ENCODE results near the gene GCNT2.
"Not testable (repeated sequence)": the region's sequence is repeated elsewhere in the genome, so short reads cannot be mapped to it uniquely, and the experiment has no call there.

GCNT2 gene

DNA sequence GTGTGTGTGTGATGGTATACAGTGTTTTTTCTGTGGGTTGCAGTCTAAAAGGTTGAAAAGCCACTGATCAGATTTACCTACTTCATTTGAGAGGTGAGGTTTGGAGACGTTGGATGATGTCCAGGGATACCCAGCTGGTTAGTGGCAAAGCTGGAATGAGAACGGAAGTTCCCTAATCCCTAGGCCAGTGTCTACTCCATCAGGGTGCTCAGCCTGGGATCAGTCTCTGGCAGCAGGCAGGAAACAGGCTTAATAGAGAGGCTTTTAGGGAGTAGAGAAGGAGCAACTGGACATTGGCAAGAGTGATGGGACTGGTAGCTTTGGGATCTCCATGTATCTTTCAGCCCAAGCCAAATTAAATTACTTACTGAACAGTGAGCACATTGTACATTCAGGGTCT lies 92.6 kb downstream of the GCNT2 start:
- DNase-seq: no peak

GRCh38 chr6:10615675-10616074 lies 94.5 kb downstream of the GCNT2 start:
- DNase-seq: no peak

GRCh38 chr6:10616266-10616665 lies 95.1 kb downstream of the GCNT2 start:
- DNase-seq: not testable (repeated sequence)

- DNase-seq: no peak
These were observed 96.0 kb downstream of the GCNT2 start for GRCh38 chr6:10617008-10617696.

- DNase-seq: no peak
These were observed 97.3 kb downstream of the GCNT2 start for GRCh38 chr6:10618409-10618808.

- no peak for DNase-seq
These were observed 100.1 kb downstream of the GCNT2 start for GRCh38 chr6:10621213-10621612.

DNA sequence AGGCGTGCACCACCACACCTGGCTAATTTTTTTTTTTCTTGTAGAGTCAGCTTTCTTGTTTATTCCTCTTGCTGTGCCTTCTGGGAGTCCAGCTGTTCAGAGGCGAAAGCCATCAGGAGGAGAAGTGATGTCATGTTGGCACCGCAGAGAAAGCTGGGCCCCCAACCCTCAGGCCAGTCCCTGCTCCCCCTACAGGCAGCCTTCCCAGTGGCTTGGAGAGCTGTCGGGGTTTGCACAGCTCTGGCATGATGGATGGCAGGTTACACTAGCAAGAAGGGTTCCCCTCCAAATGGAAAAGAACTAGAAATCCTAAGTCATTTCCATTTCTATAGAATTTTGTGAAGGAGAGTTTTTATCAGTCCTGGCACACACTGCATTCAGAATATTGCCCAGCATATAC lies 100.7 kb downstream of the GCNT2 start:
- no peak for DNase-seq

GRCh38 chr6:10624836-10625235 lies 103.7 kb downstream of the GCNT2 start:
- no peak for DNase-seq

DNA sequence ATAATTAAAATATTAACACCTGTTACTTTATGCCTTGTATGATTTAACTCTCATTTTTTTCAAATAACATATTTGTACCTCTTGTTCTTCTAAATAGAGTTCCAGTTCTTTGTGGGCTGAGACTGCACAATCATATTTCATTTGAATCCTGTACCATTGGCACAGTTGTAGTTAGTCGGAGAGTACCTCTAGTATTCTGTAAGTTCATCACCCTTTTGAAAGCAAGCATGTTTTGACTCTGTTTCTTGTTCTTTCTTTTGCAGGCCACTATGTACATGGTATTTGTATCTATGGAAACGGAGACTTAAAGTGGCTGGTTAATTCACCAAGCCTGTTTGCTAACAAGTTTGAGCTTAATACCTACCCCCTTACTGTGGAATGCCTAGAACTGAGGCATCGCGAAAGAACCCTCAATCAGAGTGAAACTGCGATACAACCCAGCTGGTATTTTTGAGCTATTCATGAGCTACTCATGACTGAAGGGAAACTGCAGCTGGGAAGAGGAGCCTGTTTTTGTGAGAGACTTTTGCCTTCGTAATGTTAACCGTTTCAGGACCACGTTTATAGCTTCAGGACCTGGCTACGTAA lies 105.1 kb downstream of the GCNT2 start:
- DNase-seq: no peak

GRCh38 chr6:10627800-10628199 lies 106.6 kb downstream of the GCNT2 start:
- DNase-seq: no peak

GRCh38 chr6:10630178-10630577 lies 109.0 kb downstream of the GCNT2 start:
- no peak for DNase-seq

- no peak for DNase-seq
These were observed 112.1 kb downstream of the GCNT2 start for GRCh38 chr6:10633216-10633615.

DNA sequence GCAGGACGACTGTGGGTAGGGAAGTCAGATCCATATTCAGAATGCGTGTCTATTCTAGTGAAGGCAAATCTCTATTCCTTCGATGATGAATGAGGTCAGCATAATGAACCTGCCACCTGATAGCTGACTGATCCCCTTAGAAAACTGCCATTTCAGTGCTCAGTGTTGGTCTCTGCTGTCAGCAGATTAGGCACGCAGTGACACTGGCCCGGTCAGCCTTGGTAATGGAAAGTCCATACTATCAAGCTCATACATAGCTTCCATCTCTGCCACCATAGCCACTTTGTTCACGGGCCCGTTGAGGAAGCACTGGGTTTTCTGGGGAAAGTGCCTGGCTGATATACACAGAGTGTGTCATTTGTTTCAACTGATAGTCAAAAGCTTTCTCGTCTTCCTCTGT lies 119.3 kb downstream of the GCNT2 start:
- DNase-seq: no peak

GRCh38 chr6:10641528-10641927 lies 120.4 kb downstream of the GCNT2 start:
- DNase-seq: no peak

- DNase-seq: no peak
These were observed 122.1 kb downstream of the GCNT2 start for GRCh38 chr6:10643201-10643651.

GRCh38 chr6:10644225-10644624 lies 123.1 kb downstream of the GCNT2 start:
- no peak for DNase-seq

GRCh38 chr6:10655508-10656055 lies 134.4 kb downstream of the GCNT2 start:
- DNase-seq: no peak

GRCh38 chr6:10658910-10659698 lies 138.0 kb downstream of the GCNT2 start:
- no peak for DNase-seq

GRCh38 chr6:10659699-10660348 lies 138.7 kb downstream of the GCNT2 start:
- no peak for DNase-seq

DNA sequence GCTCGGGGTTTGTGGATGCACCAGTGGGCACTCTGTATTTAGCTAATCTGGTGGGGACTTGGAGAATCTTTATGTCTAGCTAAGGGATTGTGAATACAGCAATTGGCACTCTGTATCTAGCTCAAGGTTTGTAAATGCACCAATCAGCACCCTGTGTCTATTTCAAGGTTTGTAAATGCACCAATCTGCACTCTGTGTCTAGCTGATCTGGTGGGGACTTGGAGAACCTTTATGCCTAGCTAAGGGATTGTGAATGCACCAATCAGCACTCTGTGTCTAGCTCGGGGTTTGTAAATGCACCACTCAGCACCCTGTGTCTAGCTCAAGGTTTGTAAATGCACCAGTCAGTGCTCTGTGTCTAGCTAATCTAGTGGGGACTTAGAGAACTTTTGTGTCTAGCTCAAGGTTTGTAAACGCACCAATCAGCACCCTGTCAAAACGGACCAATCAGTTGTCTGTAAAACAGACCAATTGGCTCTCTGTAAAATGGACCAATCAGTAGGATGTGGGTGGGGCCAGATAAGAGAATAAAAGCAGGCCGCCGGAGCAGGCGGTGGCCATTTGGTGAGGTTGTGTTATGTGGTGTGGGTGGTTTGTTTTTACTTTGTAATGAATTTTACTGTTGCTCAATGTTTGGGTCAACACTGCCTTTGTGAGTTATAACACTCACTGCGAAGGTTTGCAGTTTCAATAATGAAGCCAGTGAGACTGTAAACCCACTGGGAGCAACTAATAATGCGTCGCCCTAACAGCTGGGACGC lies 139.5 kb downstream of the GCNT2 start:
- DNase-seq: not testable (repeated sequence)

DNA sequence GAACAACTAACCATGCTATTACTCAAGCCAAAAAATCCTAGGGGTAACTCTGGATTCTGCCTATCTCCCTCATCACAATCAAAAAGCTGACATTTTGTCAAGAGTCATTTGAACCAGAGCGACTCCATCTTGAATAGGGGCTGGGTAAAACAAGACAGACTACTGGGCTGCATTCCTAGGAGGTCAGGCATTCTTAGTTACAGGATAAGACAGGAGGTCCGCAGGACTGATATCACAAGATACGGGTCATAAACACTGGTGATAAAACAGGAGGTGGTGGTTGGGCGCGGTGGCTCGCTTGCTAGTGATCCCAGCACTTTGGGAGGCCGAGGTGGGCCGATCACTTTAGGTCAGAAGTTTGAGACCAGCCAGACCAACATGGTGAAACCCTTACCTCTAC lies 141.1 kb downstream of the GCNT2 start:
- no peak for DNase-seq

- DNase-seq: no peak
These were observed 141.6 kb downstream of the GCNT2 start for GRCh38 chr6:10662742-10663141.
